Subcutaneous adipose tissue (tissue), 4 donors: ENCODE results near the gene VARS1. TPM values are rescaled to one million over a fixed set of nuclear protein-coding genes. Genes with fewer than 3 reads are reported as not detected.

Experiments used
- total RNA-seq, 4 donors: library from RNA; depleted of rRNA; stranded (reverse); fragments of >200 nt; gene quantifications; one replicate each; pipeline ENCODE4 v1.1.0, GENCODE V29; 2016
- TF ChIP-seq, protein P1 (sequence below): fragments of 450-650 bp; IDR thresholded peaks from one replicate; pipeline ENCODE4 v1.5.1; 2016; ENCODE audit warnings: low read depth, mild to moderate bottlenecking, control low read depth, antibody characterized with exemption, moderate library complexity

The VARS1 gene
- total RNA-seq, 4 donors from 2014 or later, result 20.6 to 49.7 (median 31.2) TPM

DNA sequence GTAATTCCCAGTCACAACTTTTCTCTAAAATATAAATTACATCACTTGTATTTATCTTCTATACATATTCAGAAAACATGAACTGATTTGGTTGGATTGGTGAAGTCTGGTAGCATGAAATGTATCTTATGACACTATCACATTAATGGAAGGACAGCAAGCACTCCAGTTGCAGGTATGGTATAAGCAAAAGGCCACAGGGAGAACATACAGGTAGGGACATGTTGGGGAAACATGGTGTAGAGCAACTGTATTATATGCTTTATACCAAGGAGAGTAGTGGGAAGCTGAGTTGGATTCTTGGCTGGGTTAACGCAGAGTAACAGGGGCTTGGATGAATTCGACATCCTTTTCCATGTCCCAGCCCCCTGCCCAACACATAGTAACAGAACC is 1.4 kb upstream of the VARS1 start:
- TF ChIP-seq, protein P1, sequence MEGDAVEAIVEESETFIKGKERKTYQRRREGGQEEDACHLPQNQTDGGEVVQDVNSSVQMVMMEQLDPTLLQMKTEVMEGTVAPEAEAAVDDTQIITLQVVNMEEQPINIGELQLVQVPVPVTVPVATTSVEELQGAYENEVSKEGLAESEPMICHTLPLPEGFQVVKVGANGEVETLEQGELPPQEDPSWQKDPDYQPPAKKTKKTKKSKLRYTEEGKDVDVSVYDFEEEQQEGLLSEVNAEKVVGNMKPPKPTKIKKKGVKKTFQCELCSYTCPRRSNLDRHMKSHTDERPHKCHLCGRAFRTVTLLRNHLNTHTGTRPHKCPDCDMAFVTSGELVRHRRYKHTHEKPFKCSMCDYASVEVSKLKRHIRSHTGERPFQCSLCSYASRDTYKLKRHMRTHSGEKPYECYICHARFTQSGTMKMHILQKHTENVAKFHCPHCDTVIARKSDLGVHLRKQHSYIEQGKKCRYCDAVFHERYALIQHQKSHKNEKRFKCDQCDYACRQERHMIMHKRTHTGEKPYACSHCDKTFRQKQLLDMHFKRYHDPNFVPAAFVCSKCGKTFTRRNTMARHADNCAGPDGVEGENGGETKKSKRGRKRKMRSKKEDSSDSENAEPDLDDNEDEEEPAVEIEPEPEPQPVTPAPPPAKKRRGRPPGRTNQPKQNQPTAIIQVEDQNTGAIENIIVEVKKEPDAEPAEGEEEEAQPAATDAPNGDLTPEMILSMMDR, result no peak

DNA sequence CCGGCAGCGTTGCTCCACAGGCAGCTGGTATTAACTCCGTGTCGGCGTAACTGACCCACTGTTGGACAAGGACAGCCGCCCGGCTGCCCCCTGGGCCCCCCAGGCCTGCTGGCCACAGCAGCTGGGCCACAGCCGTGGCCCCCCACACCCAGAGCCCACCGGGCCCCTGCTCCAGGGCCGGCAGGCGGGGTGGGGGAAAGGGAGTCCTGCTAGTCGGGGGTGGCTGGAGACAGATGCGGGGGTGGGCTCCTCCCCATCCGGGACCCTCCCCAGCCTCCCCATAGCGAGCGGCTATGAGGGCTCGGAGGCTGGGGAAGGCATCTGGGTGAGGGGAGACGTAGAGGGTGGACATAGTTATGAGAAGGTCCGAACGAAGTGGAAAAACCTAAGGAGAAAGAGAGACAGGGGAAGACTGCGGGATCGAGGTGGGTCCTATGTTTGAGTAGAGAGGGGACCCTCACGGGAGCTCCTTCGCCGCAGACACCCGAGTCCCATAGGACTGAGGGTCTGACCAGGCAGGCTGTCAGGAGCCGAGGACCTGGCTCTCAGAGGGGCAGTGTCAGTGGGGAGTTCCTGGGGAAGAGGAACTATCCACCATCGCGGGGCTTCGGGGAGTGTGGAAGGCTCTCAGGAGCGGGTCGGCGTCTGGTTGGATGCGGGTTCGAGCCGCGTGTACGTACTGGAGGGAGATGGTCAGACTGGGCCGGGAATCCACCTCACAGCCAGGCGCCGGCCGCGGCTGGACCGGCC is 511 bp downstream of the VARS1 start:
- TF ChIP-seq, protein P1, result no peak

DNA sequence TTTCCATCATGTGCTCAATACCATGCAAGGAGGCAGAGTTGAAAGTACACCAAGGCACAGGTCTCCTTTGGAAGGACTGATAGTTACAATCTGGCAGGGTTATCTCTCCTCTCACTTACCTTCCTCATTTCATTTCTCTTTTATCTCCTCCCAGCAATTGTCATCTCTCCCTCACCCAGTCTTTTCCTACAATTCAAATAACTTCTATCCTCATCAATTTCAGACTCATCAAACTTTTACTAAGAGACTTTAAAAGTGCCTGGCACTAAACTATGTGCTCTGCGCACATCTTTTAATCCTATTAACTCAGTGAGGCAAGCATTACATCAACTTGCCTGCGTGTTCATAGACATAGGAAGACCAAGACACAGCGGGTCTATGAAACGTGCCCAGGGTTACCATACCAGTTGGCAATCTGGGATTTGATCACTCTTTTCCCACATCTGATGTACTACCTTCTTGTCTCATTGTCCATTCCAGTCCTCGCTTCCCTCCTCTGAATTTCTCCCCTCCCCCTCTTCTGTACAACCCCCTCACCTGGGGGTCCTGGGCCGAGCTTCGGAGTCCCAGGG is 1.2 kb downstream of the VARS1 start:
- TF ChIP-seq, protein P1, result no peak

DNA sequence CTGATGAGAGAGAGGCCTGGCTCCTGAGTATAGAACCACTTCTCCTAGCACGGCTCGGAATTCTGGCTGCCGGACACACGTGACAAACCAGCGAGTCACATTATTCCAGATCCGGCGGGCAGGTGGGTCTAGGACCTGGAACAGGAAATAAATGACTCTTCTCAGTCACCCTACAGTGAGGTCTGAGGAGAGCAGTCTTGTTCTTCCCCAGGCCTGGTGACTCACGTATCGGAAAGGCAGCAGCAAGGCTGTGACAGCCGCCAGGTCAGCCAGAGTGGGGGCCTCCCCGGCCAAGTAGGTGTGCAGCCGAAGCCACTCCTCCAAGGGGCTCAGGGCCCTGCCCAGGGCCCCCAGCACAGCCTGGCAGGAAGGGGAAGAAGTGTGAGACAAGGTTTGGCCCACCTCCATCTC is 2.8 kb downstream of the VARS1 start:
- TF ChIP-seq, protein P1, result no peak

DNA sequence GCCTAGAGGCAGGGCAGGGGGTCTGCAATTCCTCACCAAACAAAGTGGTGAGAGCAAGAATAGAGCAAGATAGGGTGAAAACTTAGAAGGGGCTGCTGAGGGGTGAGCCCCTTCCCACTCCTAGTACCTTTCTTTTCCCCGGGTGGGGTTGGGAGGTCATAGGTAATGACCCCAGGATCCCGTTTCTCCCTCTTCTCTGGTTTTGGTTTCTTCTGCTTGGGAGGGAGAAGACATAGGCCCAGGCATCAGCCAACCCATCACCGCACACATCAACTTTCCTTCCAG is 3.5 kb downstream of the VARS1 start:
- TF ChIP-seq, protein P1, result no peak

DNA sequence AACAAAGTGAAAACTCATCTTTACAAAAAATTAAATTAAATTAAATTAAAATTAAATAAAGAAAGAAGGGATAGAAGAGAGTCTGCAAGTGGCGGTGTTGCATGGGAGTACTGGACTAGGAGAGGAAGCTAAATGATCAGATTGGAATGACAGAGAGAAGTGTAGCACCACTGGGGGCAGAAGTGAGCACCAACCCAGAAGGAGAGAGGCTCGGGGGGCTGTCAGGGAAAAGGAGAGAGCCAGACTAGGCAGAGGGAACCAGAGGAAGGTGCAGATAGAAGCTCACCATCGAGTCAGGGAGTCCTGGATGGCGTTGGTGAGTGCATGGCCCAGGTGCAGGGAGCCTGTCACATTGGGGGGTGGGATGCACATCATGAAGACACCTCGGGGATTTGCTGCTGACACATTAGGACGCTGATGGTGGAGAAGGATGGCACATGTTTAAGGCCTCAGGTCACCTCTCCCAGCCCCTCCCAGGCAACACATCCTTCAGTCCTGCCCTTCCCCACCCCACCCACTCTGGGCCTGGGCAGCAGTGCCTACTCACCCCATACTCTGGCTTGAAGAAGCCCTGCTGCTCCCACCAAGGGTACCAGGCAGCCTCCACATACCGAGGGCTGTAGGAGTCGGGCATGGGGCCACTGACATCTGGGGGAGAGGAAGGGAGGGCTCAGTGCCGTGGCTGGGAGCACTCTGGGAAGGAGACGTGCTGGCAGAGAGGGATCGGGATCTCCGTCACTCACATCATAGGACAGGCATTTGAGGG is 4.0 kb downstream of the VARS1 start:
- TF ChIP-seq, protein P1, result no peak

DNA sequence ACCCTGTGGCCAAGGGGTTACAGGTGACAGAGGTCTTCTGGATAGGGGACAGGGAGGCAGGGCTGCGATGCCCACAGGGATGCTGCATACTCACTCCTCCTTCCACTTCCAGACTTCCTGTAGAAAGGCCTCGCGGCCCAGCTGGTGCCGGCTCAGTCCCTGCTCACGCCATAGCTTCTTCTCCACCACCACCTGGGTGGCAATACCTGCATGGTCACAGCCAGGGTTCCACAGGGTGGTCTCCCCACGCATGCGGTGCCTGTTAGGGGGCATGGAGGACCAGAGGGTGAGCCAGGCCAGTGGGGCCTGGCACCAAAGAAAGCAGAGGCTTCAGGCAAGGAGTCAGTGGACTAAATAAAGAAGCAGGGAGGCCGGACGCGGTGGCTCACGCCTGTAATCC is 10.1 kb downstream of the VARS1 start:
- TF ChIP-seq, protein P1, result no peak
